ENCODE results near the gene SLC6A9.

DNA sequence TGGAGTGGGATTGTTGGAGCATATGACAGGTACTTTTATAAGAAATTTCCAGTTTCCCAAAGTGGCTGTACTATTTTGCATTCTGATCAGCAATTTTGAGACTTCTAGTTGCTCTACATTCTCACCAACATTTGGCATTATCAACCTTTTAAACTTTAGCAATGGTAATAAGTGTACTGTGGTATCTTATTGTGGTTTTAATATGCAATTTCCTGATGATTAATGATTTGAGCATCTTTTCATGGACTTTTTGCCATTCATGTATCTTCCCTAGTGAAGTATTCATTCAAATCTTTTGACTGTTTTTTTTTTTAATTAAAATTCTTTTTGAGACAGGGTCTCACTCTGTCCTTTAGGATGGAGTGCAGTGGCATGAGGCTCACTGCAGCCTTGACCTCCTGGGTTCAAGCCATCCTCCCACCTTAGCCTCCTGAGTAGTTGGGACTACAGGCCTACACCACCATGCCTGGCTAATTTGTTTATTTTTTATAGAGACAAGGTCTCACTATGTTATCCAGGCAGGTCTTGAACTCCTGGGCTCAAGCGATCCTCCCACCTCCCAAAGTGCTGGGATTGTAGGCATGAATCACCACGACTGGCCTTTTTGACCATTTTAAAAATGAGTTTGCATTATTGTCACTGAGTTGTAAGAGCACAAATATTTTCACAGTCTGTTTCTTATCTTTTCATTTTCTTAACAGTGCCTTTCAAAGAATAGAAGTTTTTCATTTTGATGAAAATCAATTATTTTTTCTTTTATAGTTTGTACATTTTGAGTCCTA lies 7.8 kb upstream of the SLC6A9 start:
- TF ChIP-seq POLR2A (IDR thresholded peaks at IDR 0.05; ENCODE audit: extremely low read depth, insufficient read length): no peak
- TF ChIP-seq, protein P1, sequence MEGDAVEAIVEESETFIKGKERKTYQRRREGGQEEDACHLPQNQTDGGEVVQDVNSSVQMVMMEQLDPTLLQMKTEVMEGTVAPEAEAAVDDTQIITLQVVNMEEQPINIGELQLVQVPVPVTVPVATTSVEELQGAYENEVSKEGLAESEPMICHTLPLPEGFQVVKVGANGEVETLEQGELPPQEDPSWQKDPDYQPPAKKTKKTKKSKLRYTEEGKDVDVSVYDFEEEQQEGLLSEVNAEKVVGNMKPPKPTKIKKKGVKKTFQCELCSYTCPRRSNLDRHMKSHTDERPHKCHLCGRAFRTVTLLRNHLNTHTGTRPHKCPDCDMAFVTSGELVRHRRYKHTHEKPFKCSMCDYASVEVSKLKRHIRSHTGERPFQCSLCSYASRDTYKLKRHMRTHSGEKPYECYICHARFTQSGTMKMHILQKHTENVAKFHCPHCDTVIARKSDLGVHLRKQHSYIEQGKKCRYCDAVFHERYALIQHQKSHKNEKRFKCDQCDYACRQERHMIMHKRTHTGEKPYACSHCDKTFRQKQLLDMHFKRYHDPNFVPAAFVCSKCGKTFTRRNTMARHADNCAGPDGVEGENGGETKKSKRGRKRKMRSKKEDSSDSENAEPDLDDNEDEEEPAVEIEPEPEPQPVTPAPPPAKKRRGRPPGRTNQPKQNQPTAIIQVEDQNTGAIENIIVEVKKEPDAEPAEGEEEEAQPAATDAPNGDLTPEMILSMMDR (IDR thresholded peaks at IDR 0.05; ENCODE audit: low read depth, low read length): no peak
- TF ChIP-seq, protein P2, sequence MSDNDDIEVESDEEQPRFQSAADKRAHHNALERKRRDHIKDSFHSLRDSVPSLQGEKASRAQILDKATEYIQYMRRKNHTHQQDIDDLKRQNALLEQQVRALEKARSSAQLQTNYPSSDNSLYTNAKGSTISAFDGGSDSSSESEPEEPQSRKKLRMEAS (IDR thresholded peaks at IDR 0.05; ENCODE audit: low read depth, low read length): no peak

All from NB4 (cell line).